Measurements from ENCODE around the gene VAV3.

DNA sequence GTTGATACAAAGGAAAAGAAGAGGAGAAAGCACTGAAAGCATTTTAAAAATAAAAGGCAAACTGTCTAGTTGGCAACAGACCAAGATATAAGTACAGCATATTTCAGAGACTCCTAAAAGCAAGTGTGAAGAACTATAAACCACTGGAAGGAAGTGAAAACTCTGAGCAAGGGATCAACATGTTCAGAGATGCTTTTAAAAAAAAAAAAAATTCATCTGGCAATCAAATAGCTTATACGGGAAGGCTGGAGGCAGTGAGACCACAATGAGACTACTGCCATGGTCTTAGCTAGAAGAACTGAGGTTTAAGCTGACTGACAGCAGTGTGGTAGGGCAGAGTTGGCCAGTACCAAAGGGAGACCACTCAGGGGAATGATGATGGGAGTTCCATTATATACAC is 124.3 kb downstream of the VAV3 start:
- TF ChIP-seq, protein P1, sequence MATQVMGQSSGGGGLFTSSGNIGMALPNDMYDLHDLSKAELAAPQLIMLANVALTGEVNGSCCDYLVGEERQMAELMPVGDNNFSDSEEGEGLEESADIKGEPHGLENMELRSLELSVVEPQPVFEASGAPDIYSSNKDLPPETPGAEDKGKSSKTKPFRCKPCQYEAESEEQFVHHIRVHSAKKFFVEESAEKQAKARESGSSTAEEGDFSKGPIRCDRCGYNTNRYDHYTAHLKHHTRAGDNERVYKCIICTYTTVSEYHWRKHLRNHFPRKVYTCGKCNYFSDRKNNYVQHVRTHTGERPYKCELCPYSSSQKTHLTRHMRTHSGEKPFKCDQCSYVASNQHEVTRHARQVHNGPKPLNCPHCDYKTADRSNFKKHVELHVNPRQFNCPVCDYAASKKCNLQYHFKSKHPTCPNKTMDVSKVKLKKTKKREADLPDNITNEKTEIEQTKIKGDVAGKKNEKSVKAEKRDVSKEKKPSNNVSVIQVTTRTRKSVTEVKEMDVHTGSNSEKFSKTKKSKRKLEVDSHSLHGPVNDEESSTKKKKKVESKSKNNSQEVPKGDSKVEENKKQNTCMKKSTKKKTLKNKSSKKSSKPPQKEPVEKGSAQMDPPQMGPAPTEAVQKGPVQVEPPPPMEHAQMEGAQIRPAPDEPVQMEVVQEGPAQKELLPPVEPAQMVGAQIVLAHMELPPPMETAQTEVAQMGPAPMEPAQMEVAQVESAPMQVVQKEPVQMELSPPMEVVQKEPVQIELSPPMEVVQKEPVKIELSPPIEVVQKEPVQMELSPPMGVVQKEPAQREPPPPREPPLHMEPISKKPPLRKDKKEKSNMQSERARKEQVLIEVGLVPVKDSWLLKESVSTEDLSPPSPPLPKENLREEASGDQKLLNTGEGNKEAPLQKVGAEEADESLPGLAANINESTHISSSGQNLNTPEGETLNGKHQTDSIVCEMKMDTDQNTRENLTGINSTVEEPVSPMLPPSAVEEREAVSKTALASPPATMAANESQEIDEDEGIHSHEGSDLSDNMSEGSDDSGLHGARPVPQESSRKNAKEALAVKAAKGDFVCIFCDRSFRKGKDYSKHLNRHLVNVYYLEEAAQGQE (IDR thresholded peaks at IDR 0.05; ENCODE audit: insufficient replicate concordance, low read depth) = no peak
- TF ChIP-seq, protein P2, sequence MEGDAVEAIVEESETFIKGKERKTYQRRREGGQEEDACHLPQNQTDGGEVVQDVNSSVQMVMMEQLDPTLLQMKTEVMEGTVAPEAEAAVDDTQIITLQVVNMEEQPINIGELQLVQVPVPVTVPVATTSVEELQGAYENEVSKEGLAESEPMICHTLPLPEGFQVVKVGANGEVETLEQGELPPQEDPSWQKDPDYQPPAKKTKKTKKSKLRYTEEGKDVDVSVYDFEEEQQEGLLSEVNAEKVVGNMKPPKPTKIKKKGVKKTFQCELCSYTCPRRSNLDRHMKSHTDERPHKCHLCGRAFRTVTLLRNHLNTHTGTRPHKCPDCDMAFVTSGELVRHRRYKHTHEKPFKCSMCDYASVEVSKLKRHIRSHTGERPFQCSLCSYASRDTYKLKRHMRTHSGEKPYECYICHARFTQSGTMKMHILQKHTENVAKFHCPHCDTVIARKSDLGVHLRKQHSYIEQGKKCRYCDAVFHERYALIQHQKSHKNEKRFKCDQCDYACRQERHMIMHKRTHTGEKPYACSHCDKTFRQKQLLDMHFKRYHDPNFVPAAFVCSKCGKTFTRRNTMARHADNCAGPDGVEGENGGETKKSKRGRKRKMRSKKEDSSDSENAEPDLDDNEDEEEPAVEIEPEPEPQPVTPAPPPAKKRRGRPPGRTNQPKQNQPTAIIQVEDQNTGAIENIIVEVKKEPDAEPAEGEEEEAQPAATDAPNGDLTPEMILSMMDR (IDR thresholded peaks at IDR 0.05; ENCODE audit: insufficient read depth, low read length) = no peak
